SK-N-SH treated with all-trans-retinoic acid at 6 μM for 48 hours (cell line): Measurements from ENCODE around the gene SPECC1L.

Source experiments
- ATAC-seq: fragments of 200-7000 bp; cut with Tn5 transposase; 3 replicates; pipeline ENCODE4 v1.9.1; 2020; ENCODE audit warnings: mild to moderate bottlenecking, moderate library complexity
- ARNTL ChIP-seq: fragments of 450-650 bp; formaldehyde crosslinking; IDR thresholded peaks from 2 replicates; pipeline ENCODE4 v1.5.0; 2020; ENCODE audit warnings: low read depth, mild to moderate bottlenecking, moderate library complexity, borderline replicate concordance
- BACH2 ChIP-seq: fragments of 250-450 bp; sonication (Bioruptor Pico); IDR thresholded peaks from 2 replicates; pipeline ENCODE4 v1.9.0; 2021; ENCODE audit warnings: mild to moderate bottlenecking, borderline replicate concordance
- CREB5 ChIP-seq: fragments of 250-450 bp; sonication (Bioruptor Pico); IDR thresholded peaks from 2 replicates; pipeline ENCODE4 v1.5.1; 2020; ENCODE audit warnings: low read depth, mild to moderate bottlenecking, moderate library complexity
- CSDC2 ChIP-seq: fragments of 250-450 bp; sonication (Bioruptor Pico); IDR thresholded peaks from 2 replicates; pipeline ENCODE4 v1.5.0; 2020; ENCODE audit warnings: mild to moderate bottlenecking, moderate library complexity
- CSRNP3 ChIP-seq: fragments of 250-450 bp; sonication (Bioruptor Pico); IDR thresholded peaks from 2 replicates; pipeline ENCODE4 v1.5.1; 2021; ENCODE audit warnings: mild to moderate bottlenecking, moderate library complexity
- ESRRG ChIP-seq: fragments of 250-450 bp; sonication (Bioruptor Pico); IDR thresholded peaks from 2 replicates; pipeline ENCODE4 v1.6.1; 2021; ENCODE audit warnings: mild to moderate bottlenecking
- GLIS3 ChIP-seq: fragments of 250-450 bp; sonication (Bioruptor Pico); IDR thresholded peaks from 2 replicates; pipeline ENCODE4 v1.5.0; 2020; ENCODE audit warnings: mild to moderate bottlenecking, moderate library complexity
- ISL1 ChIP-seq: fragments of 250-450 bp; sonication (Bioruptor Pico); IDR thresholded peaks from 2 replicates; pipeline ENCODE4 v2.1.2; 2022; ENCODE audit warnings: mild to moderate bottlenecking, moderate library complexity
- OSR1 ChIP-seq: fragments of 250-450 bp; sonication (Bioruptor Pico); IDR thresholded peaks from 2 replicates; pipeline ENCODE4 v1.8.0; 2022; ENCODE audit warnings: moderate library complexity, mild to moderate bottlenecking, inconsistent platforms
- POU6F1 ChIP-seq: fragments of 250-450 bp; sonication (Bioruptor Pico); IDR thresholded peaks from 2 replicates; pipeline ENCODE4 v1.8.0; 2021; ENCODE audit warnings: low read depth, mild to moderate bottlenecking, moderate library complexity, borderline replicate concordance
- PPARA ChIP-seq: fragments of 250-450 bp; sonication (Bioruptor Pico); IDR thresholded peaks from 2 replicates; pipeline ENCODE4 v1.5.0; 2020; ENCODE audit warnings: mild to moderate bottlenecking, borderline replicate concordance
- RARB ChIP-seq: fragments of 250-450 bp; sonication (Bioruptor Pico); IDR thresholded peaks from 2 replicates; pipeline ENCODE4 v1.8.0; 2021; ENCODE audit warnings: mild to moderate bottlenecking, moderate library complexity
- SNAI2 ChIP-seq: fragments of 250-450 bp; sonication (Bioruptor Pico); IDR thresholded peaks from 2 replicates; pipeline ENCODE4 v1.5.0; 2020; ENCODE audit warnings: mild to moderate bottlenecking, moderate library complexity
- TCF4 ChIP-seq: fragments of 250-450 bp; sonication (Bioruptor Pico); IDR thresholded peaks from 2 replicates; pipeline ENCODE4 v1.8.0; 2021; ENCODE audit warnings: mild to moderate bottlenecking, moderate library complexity, borderline replicate concordance
- TOX ChIP-seq: fragments of 250-450 bp; sonication (Bioruptor Pico); IDR thresholded peaks from 2 replicates; pipeline ENCODE4 v1.8.0; 2021; ENCODE audit warnings: mild to moderate bottlenecking, moderate library complexity, borderline replicate concordance
- ZC3H10 ChIP-seq: fragments of 250-450 bp; sonication (Bioruptor Pico); IDR thresholded peaks from 2 replicates; pipeline ENCODE4 v1.5.1; 2021; ENCODE audit warnings: mild to moderate bottlenecking, moderate library complexity
- ZFP3 ChIP-seq: fragments of 250-450 bp; sonication (Bioruptor Pico); IDR thresholded peaks from 2 replicates; pipeline ENCODE4 v1.5.0; 2020; ENCODE audit warnings: mild to moderate bottlenecking, moderate library complexity
- ZFP30 ChIP-seq: fragments of 450-650 bp; formaldehyde crosslinking; IDR thresholded peaks from 2 replicates; pipeline ENCODE4 v1.5.0; 2022; ENCODE audit warnings: mild to moderate bottlenecking, moderate library complexity
- ZNF565 ChIP-seq: fragments of 450-650 bp; formaldehyde crosslinking; conservative IDR thresholded peaks from 2 replicates; pipeline ENCODE4 v1.5.0; 2020; ENCODE audit warnings: low read depth, mild to moderate bottlenecking, moderate library complexity
- ZNF70 ChIP-seq: fragments of 450-650 bp; formaldehyde crosslinking; IDR thresholded peaks from 2 replicates; pipeline ENCODE4 v1.5.0; 2020; ENCODE audit warnings: mild to moderate bottlenecking, moderate library complexity

Gene SPECC1L

DNA sequence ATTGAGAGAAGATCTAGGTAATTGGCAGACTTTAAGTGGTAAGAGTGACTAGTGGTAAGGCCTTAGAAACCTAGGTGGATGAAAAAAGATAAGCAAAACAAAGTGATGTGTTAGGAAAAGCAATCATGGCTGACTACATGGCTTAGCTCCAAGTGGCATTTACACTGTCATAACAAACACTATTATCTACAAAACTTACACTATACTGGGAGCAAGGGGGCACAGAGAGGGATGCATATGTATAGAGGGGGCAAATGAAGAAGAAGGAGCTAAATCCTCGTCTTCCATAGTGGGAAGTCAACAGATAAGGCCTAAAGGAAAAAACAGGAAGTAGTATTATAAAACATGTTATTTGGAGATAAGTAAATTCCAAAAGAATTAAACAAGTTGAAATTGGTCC, 189.3 kb downstream of the SPECC1L start:
- TF ChIP-seq OSR1 (no peak), ZNF565 (no peak)
- ATAC-seq: no peak

GRCh38 chr22:24460418-24461089, 189.9 kb downstream of the SPECC1L start:
- TF ChIP-seq SNAI2 (CRISPR knock-in tag) (no peak), CREB5 (CRISPR knock-in tag) (no peak), GLIS3 (no peak)
- ATAC-seq: no peak

DNA sequence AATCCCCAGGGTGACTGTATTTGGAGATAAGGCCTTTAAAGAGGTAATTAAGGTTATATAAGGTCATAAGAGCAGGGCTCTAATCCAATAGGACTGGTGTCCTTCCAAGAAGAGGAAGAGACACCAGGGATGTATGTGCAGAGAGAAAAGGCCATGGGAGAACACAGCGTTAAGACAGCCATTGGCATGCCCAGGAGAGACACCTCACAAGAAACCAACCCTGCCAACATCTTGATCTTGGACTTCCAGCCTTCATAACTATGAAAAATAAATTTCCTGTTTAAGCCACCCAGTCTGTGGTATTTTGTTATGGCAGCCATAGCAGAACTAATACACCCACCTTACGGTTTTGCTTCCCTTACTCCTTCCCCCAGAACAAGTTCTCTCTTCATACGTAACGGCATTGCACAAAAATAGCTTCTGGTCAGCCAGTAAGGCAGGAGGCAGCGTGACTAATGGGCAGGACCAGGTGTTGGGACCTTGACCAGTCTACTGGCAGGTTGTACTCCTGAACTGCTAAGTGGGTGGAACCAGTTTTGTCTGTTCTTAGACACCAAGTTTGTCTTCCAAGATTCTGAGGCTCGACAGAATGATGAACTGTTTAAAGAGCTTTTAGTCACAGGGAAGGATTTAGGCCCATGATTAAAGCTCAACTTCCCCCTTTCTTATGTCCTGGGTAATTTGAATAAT, 192.6 kb downstream of the SPECC1L start:
- TF ChIP-seq RARB (CRISPR knock-in tag): no peak
- TF ChIP-seq ISL1 (CRISPR knock-in tag): no peak
- TF ChIP-seq CSRNP3 (CRISPR knock-in tag): no peak
- TF ChIP-seq BACH2 (CRISPR knock-in tag): no peak
- TF ChIP-seq POU6F1: no peak
- TF ChIP-seq CSDC2 (CRISPR knock-in tag): no peak
- TF ChIP-seq TOX: no peak
- TF ChIP-seq, all 23 proteins: peak for 0
- no peak for ATAC-seq

- peak; percentile 49; the same call in 1 of the 3 replicates for ATAC-seq
- TF ChIP-seq SNAI2 (CRISPR knock-in tag) (peak; percentile 75; the same call in 1 of the 2 replicates), BACH2 (CRISPR knock-in tag) (no peak), CSDC2 (CRISPR knock-in tag) (peak; percentile 55; the same call in 1 of the 2 replicates), POU6F1 (no peak), CREB5 (CRISPR knock-in tag) (0 out of 2 replicates have a peak, but pooled peaks have one; percentile 21), ZFP3 (CRISPR knock-in tag) (peak; percentile 69; the same call in 1 of the 2 replicates), PPARA (CRISPR knock-in tag) (no peak), ZFP30 (no peak), ISL1 (CRISPR knock-in tag) (0 out of 2 replicates have a peak, but pooled peaks have one; percentile 38), ZC3H10 (CRISPR knock-in tag) (no peak), RARB (CRISPR knock-in tag) (no peak), ZNF565 (no peak)
Observed at GRCh38 chr22:24465566-24465965, 194.9 kb downstream of the SPECC1L start.

DNA sequence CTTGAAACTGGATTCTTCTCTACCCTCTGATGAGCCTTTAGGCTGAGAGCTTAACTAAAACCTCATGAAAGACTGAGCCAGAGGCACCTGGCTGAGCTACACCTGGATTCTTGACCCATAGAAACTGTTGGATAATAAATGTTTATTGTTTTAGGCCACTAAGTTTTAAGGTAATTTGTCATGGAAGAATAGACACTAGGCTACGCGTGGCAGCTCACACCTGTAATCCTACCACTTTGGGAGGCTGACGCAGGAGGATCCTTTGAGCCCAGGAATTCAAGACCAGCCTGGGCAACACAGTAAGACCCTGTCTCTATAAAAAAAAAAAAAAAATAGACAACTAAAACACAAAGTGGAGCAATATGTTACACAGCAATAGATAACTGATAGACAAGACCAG, 195.3 kb downstream of the SPECC1L start:
- TF ChIP-seq ISL1 (CRISPR knock-in tag) (no peak), ZNF70 (no peak), ARNTL (CRISPR knock-in tag) (no peak), ESRRG (CRISPR knock-in tag) (no peak), CSDC2 (CRISPR knock-in tag) (no peak), GLIS3 (no peak), CREB5 (CRISPR knock-in tag) (no peak), ZFP3 (CRISPR knock-in tag) (no peak), SNAI2 (CRISPR knock-in tag) (no peak), POU6F1 (no peak), TCF4 (CRISPR knock-in tag) (no peak), OSR1 (no peak)
- TF ChIP-seq, all 23 proteins: peak for 0
- no peak for ATAC-seq
